Karpas-422 (cell line): ENCODE results near the gene DKK1. TPM values are rescaled to one million over a fixed set of nuclear protein-coding genes. Genes with fewer than 3 reads are reported as not detected.

Source experiments
- DNase-seq: peaks from one replicate; pipeline ENCODE4 v3.0.0-alpha.2; 2015
- H2AFZ ChIP-seq: fragments of 200-600 bp; sonication (generic); 2 replicates; pipeline ENCODE4 v1.6.1; 2014; ENCODE audit warnings: antibody characterized with exemption, low read length, mixed read lengths
- H3K27ac ChIP-seq: fragments of 200-600 bp; sonication (generic); 2 replicates; pipeline ENCODE4 v1.5.1; 2014; ENCODE audit warnings: mild to moderate bottlenecking, low read length, moderate library complexity
- H3K27me3 ChIP-seq: fragments of 200-600 bp; sonication (generic); 2 replicates; pipeline ENCODE4 v1.6.1; 2014; ENCODE audit warnings: low read length, mixed read lengths
- H3K36me3 ChIP-seq: fragments of 200-600 bp; sonication (generic); 2 replicates; pipeline ENCODE4 v1.6.1; 2014; ENCODE audit warnings: low read length, mixed read lengths; ENCODE audit not compliant: insufficient read depth
- H3K4me1 ChIP-seq: fragments of 200-600 bp; sonication (generic); 2 replicates; pipeline ENCODE4 v1.6.1; 2014; ENCODE audit warnings: mild to moderate bottlenecking, low read length, mixed read lengths
- H3K4me2 ChIP-seq: fragments of 200-600 bp; sonication (generic); 2 replicates; pipeline ENCODE4 v1.6.1; 2014; ENCODE audit warnings: low read length, low read depth, mild to moderate bottlenecking; ENCODE audit not compliant: poor library complexity, severe bottlenecking
- H3K4me3 ChIP-seq: fragments of 200-600 bp; sonication (generic); 2 replicates; pipeline ENCODE4 v1.5.1; 2014; ENCODE audit warnings: mild to moderate bottlenecking, antibody characterized with exemption, low read length, mixed read lengths
- H3K79me2 ChIP-seq: fragments of 200-600 bp; sonication (generic); 2 replicates; pipeline ENCODE4 v1.6.1; 2014; ENCODE audit warnings: mild to moderate bottlenecking, low read length, mixed read lengths
- H3K9ac ChIP-seq: fragments of 200-600 bp; sonication (generic); 2 replicates; pipeline ENCODE4 v1.6.0; 2014; ENCODE audit warnings: low read length
- H3K9me2 ChIP-seq: fragments of 200-600 bp; sonication (generic), shearing (Covaris generic); replicated peaks from 2 replicates; pipeline ENCODE4 v1.6.0; 2014; ENCODE audit warnings: mild to moderate bottlenecking, low read length, moderate library complexity; ENCODE audit not compliant: insufficient read depth
- H3K9me3 ChIP-seq: fragments of 300-700, 200-600 bp; sonication (generic); 2 replicates; pipeline ENCODE4 v1.6.1; 2014; ENCODE audit warnings: low read length, mixed read lengths
- H4K20me1 ChIP-seq: fragments of 200-600 bp; sonication (generic); 2 replicates; pipeline ENCODE4 v1.6.1; 2014; ENCODE audit warnings: mild to moderate bottlenecking, antibody characterized with exemption, low read length, low read depth; ENCODE audit not compliant: insufficient read depth
- total RNA-seq: library from RNA; depleted of rRNA; stranded (reverse); fragments of >200 nt; shearing (Covaris generic); gene quantifications from 2 replicates; pipeline ENCODE4 v1.2.3, GENCODE V29; 2014; ENCODE audit warnings: low replicate concordance; rRNA removed

The DKK1 gene, protein sequence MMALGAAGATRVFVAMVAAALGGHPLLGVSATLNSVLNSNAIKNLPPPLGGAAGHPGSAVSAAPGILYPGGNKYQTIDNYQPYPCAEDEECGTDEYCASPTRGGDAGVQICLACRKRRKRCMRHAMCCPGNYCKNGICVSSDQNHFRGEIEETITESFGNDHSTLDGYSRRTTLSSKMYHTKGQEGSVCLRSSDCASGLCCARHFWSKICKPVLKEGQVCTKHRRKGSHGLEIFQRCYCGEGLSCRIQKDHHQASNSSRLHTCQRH
- not detected in 2 replicates for total RNA-seq

DNA sequence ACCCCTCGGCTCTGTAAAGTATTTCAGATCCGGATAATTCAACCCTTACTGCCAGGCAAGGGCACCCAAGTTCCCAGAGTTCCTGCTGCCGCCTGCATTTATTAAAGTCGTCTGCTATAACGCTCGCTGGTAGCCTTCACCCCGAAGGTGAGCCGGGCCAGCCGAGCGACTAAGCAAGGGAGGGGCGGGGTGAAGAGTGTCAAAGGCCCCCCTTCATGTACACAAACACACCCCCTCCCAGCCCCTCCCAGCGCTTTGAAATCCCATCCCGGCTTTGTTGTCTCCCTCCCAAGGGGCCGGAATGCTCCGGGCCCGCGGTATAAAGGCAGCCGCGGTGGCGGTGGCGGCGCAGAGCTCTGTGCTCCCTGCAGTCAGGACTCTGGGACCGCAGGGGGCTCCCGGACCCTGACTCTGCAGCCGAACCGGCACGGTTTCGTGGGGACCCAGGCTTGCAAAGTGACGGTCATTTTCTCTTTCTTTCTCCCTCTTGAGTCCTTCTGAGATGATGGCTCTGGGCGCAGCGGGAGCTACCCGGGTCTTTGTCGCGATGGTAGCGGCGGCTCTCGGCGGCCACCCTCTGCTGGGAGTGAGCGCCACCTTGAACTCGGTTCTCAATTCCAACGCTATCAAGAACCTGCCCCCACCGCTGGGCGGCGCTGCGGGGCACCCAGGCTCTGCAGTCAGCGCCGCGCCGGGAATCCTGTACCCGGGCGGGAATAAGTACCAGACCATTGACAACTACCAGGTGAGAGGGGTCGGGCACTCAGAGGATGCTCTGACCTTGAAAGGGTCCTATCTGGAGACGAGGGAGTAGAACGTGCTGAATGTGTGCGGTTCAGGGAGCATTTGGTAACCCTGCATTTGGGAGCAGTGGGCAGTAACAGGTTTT is at the start of gene DKK1:
Gene DKK1 (plus strand): TSS at position 349 of the 889 bp plus-strand sequence. CDS start 154 bp downstream, at position 503.
- no peak within 1 kb of the TSS for H2AFZ ChIP-seq
- no peak within 1 kb of the TSS for H3K9ac ChIP-seq

DNA sequence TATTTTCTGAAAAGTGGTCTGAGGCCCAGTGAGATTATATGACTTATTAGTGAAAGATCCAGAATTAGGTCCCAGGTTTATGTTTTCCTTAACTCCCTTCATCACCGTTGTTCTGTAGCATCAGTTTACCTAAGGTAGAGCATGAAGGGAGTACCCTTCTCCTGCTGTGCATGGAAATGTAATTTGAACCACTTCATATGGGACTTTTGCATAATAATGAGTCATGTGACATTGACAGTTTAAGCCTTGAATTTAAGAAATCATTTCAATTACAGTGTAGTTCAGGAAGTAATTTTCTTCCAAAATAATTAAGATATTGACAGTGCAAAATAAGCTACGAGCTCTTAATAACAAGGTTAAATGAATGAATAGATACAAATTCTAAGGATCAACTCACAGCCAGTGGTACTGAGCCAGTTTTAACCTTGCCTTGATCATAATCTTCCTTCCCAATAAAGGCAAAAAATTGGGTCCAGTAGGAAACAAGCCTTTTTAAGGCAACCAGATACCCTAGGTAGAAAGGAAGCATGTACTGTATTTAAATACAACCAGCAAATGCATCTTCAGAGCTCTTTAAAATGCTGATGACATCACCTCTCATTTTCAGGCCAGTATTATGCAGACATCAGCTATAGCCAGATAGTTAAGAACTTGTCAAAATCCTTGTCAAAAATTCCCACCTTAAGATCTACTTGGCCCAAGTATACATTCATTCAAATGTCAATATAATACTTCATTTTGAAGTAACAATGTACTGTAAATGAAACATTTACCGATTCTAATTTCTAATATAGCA is 48.8 kb upstream of the DKK1 start:
- no peak overlapping the region for H3K4me3 ChIP-seq
- no peak overlapping the region for H3K4me2 ChIP-seq
- DNase-seq: no peak
- no peaks in the 10 kb centered on the region for H3K9me2 ChIP-seq
- H3K36me3 ChIP-seq: no peaks in the 10 kb centered on the region
- H3K27me3 ChIP-seq: no peaks in the 10 kb centered on the region
- H3K79me2 ChIP-seq: no peaks in the 10 kb centered on the region
- H3K9me3 ChIP-seq: peaks cover 16% of the 10 kb centered on the region; the same call in 1 of the 2 replicates
- no peaks in the 10 kb centered on the region for H4K20me1 ChIP-seq
- H3K9ac ChIP-seq: no peak overlapping the region
- H3K4me1 ChIP-seq: no peaks in the 10 kb centered on the region
- no peak overlapping the region for H3K27ac ChIP-seq
- no peak overlapping the region for H2AFZ ChIP-seq

More for the DNA sequence above, at the start of gene DKK1:
- Histone ChIP-seq H3K79me2 (no peaks in the 10 kb centered on the region), H3K4me1 (no peaks in the 10 kb centered on the region), H3K27ac (no peak within 1 kb of the TSS), H3K36me3 (no peaks in the 10 kb centered on the region), H4K20me1 (no peaks in the 10 kb centered on the region), H3K9me2 (no peaks in the 10 kb centered on the region), H3K4me3 (no peak within 1 kb of the TSS), H3K9me3 (peaks cover 6% of the 10 kb centered on the region; the same call in 1 of the 2 replicates), H3K4me2 (no peak within 1 kb of the TSS), H3K27me3 (no peaks in the 10 kb centered on the region)
- no peak for DNase-seq

DNA sequence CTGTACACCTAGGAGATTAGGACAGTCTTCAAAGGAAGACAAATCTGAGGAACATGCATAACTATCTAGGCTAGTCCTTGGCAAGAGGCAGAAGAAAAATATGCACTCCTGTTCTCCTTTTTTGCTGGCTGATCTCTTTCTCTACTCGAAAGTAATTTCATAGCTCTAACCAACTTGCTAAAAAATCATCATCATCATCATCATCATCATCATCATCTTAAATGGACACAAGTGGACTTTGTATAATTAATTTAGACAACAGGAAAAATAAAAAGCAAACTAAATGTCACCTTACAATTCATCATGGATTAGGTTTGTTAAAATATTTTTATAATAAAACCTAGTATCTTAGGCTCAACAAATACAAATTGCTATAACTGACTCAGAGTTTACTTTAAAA is 47.2 kb upstream of the DKK1 start:
- H3K4me2 ChIP-seq: no peak overlapping the region
- no peaks in the 10 kb centered on the region for H3K36me3 ChIP-seq
- H3K79me2 ChIP-seq: no peaks in the 10 kb centered on the region
- no peaks in the 10 kb centered on the region for H3K9me2 ChIP-seq
- H3K27ac ChIP-seq: no peak overlapping the region
- H3K9me3 ChIP-seq: peaks cover 19% of the 10 kb centered on the region; the same call in 1 of the 2 replicates
- no peaks in the 10 kb centered on the region for H3K4me1 ChIP-seq
- H3K9ac ChIP-seq: no peak overlapping the region
- H3K27me3 ChIP-seq: no peaks in the 10 kb centered on the region
- DNase-seq: no peak
- no peak overlapping the region for H3K4me3 ChIP-seq
- H2AFZ ChIP-seq: no peak overlapping the region
- no peaks in the 10 kb centered on the region for H4K20me1 ChIP-seq

DNA sequence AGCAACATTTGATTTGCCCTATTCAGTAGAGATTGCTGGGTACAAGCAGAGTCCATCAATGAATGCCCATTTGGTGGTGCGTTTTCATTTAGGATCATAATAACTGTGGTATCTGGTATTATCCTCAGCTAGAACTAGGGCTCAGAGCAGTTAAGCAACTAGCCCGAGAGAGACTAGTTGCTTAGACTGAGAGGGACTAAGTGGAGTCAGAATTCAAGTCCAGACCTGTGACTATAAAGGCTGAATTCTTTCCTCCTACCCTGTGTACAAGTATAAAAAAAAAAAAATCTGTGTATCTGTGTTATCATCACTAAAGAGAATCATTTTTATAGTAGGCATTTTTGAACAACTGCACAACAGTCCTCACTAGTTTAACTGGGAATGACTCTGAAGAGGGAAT is 45.3 kb upstream of the DKK1 start:
- H2AFZ ChIP-seq: no peak overlapping the region
- H3K9me2 ChIP-seq: no peaks in the 10 kb centered on the region
- H3K79me2 ChIP-seq: no peaks in the 10 kb centered on the region
- no peak overlapping the region for H3K27ac ChIP-seq
- no peak for DNase-seq
- no peak overlapping the region for H3K9ac ChIP-seq
- no peaks in the 10 kb centered on the region for H3K27me3 ChIP-seq
- H4K20me1 ChIP-seq: no peaks in the 10 kb centered on the region
- no peaks in the 10 kb centered on the region for H3K36me3 ChIP-seq
- no peak overlapping the region for H3K4me2 ChIP-seq
- peaks cover 16% of the 10 kb centered on the region; the same call in 1 of the 2 replicates for H3K9me3 ChIP-seq
- no peak overlapping the region for H3K4me3 ChIP-seq
- H3K4me1 ChIP-seq: no peaks in the 10 kb centered on the region

DNA sequence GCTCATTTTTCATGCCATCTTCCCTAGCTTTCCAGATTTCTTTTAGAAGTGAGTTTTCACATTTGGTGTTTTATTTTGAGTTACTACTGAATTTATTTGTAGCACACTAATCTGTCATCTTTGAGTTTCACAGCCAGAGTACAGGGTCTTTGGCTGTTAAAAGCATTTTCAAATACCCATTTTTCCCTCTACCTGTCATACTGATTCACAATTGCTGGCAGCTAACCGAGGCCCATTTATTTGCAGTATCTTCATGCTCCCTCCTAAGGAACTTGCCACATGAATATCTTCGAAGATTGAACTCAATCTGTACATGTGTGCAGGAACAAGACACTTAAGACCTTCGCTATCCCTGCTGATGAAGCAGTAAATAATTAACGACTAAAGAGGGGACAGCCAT is 44.8 kb upstream of the DKK1 start:
- H3K79me2 ChIP-seq: no peaks in the 10 kb centered on the region
- no peak overlapping the region for H3K9ac ChIP-seq
- no peak overlapping the region for H3K27ac ChIP-seq
- no peaks in the 10 kb centered on the region for H3K4me1 ChIP-seq
- no peak overlapping the region for H3K4me2 ChIP-seq
- H3K9me2 ChIP-seq: no peaks in the 10 kb centered on the region
- H3K36me3 ChIP-seq: no peaks in the 10 kb centered on the region
- no peak overlapping the region for H2AFZ ChIP-seq
- DNase-seq: no peak
- no peaks in the 10 kb centered on the region for H4K20me1 ChIP-seq
- H3K9me3 ChIP-seq: peaks cover 16% of the 10 kb centered on the region; the same call in 1 of the 2 replicates
- no peaks in the 10 kb centered on the region for H3K27me3 ChIP-seq
- H3K4me3 ChIP-seq: no peak overlapping the region

DNA sequence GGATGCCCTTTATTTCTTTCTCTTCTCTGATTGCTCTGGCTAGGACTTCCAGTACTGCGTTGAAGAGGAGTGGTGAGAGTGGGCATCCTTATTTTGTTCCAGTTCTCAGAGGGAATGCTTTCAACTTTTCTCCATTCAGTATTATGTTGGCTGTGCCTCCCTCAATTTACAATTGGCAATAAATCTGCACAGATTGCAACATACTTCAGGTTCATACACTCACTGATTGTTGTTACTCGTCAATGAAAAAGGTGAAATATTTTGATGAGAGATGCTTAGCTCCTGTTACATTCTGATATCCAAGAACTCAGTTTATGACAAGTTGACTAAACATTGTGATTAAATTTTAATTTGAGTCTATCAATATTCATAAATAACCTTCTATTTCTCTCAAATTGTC is 37.9 kb upstream of the DKK1 start:
- Histone ChIP-seq H3K4me2 (no peak overlapping the region), H2AFZ (no peak overlapping the region), H3K27ac (no peak overlapping the region), H3K4me3 (no peak overlapping the region), H3K9me2 (no peaks in the 10 kb centered on the region), H4K20me1 (no peaks in the 10 kb centered on the region), H3K79me2 (no peaks in the 10 kb centered on the region), H3K36me3 (no peaks in the 10 kb centered on the region), H3K9me3 (peaks cover 16% of the 10 kb centered on the region; the same call in 1 of the 2 replicates), H3K27me3 (no peaks in the 10 kb centered on the region), H3K4me1 (no peaks in the 10 kb centered on the region), H3K9ac (no peak overlapping the region)
- no peak for DNase-seq

DNA sequence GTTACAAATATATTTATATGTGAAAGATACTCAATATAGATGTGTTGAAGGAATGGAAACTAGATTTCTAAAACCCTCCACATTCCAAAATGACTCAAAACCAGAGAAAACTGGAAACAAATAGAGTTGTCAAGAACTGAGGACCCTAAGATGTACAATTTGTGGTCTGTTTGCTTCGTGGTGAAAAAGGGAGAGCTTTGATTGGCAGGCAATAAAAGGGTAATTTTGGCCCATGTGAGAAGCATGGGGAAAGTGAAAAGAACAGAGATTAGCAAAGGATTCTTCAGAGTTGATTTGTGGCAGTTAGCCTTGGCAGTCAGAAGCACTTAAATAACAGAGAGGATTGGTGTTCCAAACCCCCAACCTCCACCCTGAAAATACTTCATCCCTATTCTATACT is 37.1 kb upstream of the DKK1 start:
- no peak overlapping the region for H3K4me2 ChIP-seq
- no peaks in the 10 kb centered on the region for H3K36me3 ChIP-seq

More for the DNA sequence above, 37.1 kb upstream of the DKK1 start:
- H3K9ac ChIP-seq: no peak overlapping the region
- no peak overlapping the region for H3K4me3 ChIP-seq
- DNase-seq: no peak
- H2AFZ ChIP-seq: no peak overlapping the region
- no peaks in the 10 kb centered on the region for H4K20me1 ChIP-seq
- H3K79me2 ChIP-seq: no peaks in the 10 kb centered on the region
- no peaks in the 10 kb centered on the region for H3K4me1 ChIP-seq
- no peak overlapping the region for H3K27ac ChIP-seq
- H3K9me2 ChIP-seq: no peaks in the 10 kb centered on the region
- H3K27me3 ChIP-seq: no peaks in the 10 kb centered on the region
- peaks cover 16% of the 10 kb centered on the region; the same call in 1 of the 2 replicates for H3K9me3 ChIP-seq
